Testis (tissue), 2 donors: ENCODE results near the gene FUZ.

Source experiments
- CTCF ChIP-seq, 3 experiments: fragments of 450-650 bp in 2 of 3; fragments of 200-600 bp in 1 of 3; sonication (generic) in 1 of 3; IDR thresholded peaks; one replicate each; pipeline ENCODE4 v1.5.1; 2016 to 2019; ENCODE audit warnings: antibody characterized with exemption in 3 of 3, mild to moderate bottlenecking in 2 of 3, moderate library complexity in 1 of 3
- POLR2A ChIP-seq: fragments of 450-650 bp; IDR thresholded peaks from one replicate; pipeline ENCODE4 v1.6.1; 2017; ENCODE audit warnings: antibody characterized with exemption, mild to moderate bottlenecking, moderate library complexity

- TF ChIP-seq CTCF (IDR thresholded peaks at IDR 0.05), result peak; percentile 22 to 42 (median 38)
- TF ChIP-seq POLR2A, result no peak
Measured at GRCh38 chr19:49801966-49802661, 11.0 kb downstream of the FUZ start.
